ENCODE measurements around the gene TAMM41.

- TF ChIP-seq CTCF (conservative IDR thresholded peaks at IDR 0.05; ENCODE audit: low read length) (peak; percentile 29; the same call in 1 of the 2 replicates), EZH2phosphoT487 (IDR thresholded peaks at IDR 0.05; ENCODE audit: borderline replicate concordance) (no peak)
Measured at GRCh38 chr3:11847607-11848006, 922 bp upstream of the TAMM41 start.

Data from Loucy (cell line).